Fibroblast of pulmonary artery (primary cell): ENCODE results near the gene FAM50A.

Experiments used
- DNase-seq: peaks from one replicate; pipeline ENCODE4 v3.0.0-alpha.2; 2010; ENCODE audit warnings: low read depth
- H3K4me3 ChIP-seq: replicated peaks from 2 replicates; pipeline ENCODE4 v1.5.1; 2011; ENCODE audit warnings: low read depth, mild to moderate bottlenecking, control low read depth, low read length, moderate library complexity
- TF ChIP-seq, protein P1 (sequence below): IDR thresholded peaks from 2 replicates; pipeline ENCODE4 v1.5.1; 2011; ENCODE audit warnings: mild to moderate bottlenecking, control low read depth, low read length, inconsistent platforms; ENCODE audit errors: missing control alignments

FAM50A gene

DNA sequence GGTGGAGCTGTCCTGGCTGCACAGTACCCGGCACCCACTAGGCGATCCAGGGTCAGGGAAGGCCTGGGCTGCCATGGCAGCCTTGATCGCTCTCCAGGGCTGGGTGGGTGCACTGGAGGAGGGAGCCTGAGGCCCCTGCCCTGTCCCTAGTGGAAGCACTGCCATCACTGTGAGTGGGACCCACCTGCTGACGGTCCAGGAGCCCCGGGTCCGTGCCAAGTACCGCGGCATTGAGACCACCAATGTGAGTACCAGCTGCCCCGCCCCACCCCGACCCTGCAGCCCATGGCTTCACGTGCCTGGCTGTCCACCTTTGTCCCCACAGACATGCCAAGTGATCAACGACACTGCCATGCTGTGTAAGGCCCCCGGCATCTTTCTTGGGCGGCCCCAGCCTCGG is 23.0 kb downstream of the FAM50A start:
- H3K4me3 ChIP-seq: no peak overlapping the region
- TF ChIP-seq, protein P1, sequence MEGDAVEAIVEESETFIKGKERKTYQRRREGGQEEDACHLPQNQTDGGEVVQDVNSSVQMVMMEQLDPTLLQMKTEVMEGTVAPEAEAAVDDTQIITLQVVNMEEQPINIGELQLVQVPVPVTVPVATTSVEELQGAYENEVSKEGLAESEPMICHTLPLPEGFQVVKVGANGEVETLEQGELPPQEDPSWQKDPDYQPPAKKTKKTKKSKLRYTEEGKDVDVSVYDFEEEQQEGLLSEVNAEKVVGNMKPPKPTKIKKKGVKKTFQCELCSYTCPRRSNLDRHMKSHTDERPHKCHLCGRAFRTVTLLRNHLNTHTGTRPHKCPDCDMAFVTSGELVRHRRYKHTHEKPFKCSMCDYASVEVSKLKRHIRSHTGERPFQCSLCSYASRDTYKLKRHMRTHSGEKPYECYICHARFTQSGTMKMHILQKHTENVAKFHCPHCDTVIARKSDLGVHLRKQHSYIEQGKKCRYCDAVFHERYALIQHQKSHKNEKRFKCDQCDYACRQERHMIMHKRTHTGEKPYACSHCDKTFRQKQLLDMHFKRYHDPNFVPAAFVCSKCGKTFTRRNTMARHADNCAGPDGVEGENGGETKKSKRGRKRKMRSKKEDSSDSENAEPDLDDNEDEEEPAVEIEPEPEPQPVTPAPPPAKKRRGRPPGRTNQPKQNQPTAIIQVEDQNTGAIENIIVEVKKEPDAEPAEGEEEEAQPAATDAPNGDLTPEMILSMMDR: no peak
- DNase-seq: no peak

DNA sequence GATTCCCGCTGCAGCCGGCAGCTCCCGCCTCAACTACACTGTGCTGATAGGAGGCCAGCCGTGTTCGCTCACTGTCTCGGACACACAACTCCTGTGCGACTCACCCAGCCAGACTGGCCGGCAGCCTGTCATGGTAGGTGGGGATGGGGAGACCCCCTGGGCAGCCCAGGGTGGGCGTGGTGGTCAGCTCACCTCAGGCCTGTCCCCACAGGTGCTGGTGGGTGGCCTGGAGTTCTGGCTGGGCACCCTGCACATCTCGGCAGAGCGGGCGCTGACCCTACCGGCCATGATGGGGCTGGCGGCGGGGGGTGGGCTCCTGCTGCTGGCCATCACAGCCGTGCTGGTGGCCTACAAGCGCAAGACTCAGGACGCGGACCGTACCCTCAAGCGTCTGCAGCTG is 23.6 kb downstream of the FAM50A start:
- TF ChIP-seq, protein P1: no peak
- DNase-seq: no peak
- no peak overlapping the region for H3K4me3 ChIP-seq

DNA sequence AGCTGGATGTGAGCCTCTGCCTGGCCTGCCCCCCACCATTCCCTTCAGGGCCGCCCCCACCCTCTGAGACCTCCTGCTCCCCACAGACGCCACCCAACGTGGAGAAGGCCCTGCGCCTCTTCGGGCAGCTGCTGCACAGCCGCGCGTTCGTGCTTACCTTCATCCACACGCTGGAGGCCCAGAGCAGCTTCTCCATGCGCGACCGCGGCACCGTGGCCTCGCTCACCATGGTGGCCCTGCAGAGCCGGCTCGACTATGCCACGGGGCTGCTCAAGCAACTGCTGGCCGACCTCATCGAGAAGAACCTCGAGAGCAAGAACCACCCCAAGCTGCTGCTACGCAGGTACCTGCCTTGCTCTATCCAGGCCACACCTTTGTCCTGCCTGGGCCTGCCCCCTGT is 24.3 kb downstream of the FAM50A start:
- DNase-seq: no peak
- TF ChIP-seq, protein P1: no peak
- no peak overlapping the region for H3K4me3 ChIP-seq

GRCh38 chrX:154469114-154469513 is 25.2 kb downstream of the FAM50A start:
- TF ChIP-seq, protein P1: no peak
- DNase-seq: no peak
- no peak overlapping the region for H3K4me3 ChIP-seq

- TF ChIP-seq, protein P1: no peak
- no peak overlapping the region for H3K4me3 ChIP-seq
- no peak for DNase-seq
Measured at GRCh38 chrX:154469880-154470279, 25.9 kb downstream of the FAM50A start.

- DNase-seq: no peak
- TF ChIP-seq, protein P1: no peak
- H3K4me3 ChIP-seq: no peak overlapping the region
Measured at GRCh38 chrX:154470434-154470833, 26.5 kb downstream of the FAM50A start.

DNA sequence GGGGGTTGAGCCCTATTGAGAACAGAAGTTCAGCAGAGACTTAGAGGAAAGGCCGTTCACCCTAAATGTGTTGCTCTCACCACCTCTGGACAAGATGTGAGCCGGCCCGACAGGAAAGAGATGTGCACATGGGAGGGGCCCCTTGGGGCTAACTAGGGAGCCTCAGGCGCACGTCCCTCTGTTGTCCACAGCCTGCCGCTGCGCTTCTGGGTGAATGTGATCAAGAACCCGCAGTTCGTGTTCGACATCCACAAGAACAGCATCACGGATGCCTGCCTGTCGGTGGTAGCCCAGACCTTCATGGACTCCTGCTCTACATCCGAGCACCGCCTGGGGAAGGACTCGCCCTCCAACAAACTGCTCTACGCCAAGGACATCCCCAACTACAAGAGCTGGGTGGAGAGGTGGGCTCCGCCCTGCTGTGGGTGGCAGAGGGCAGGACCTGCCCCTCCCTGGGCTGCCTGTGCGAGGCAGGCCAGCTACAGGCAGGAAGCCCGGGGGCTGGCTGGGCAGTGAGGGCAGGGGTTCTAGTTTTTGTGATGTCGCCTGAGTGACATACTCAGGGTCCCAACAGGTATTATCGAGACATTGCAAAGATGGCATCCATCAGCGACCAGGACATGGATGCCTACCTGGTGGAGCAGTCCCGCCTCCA is 27.1 kb downstream of the FAM50A start:
- H3K4me3 ChIP-seq: no peak overlapping the region
- DNase-seq: no peak
- TF ChIP-seq, protein P1: no peak
